ENCODE results near the gene SERINC3.

DNA sequence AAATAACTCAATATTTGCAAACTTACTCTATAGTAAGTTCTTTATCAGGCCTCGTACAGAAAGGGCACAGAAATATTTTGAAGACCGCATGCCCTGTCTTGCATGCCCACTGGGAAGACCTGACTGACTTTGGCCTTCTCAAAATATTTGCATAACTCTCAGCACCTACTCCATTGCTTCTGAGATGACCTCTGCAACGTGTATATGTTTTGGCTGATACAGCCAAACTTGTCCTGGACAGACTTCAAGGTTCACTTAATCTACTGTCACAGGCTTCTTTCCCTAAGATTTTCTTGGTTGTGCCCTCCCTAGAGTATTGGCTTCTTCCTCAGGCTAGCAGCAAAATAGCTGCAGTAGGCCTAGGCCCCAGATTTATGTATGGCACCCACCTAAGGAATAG lies 21.5 kb upstream of the SERINC3 start:
- TF ChIP-seq, protein P1, sequence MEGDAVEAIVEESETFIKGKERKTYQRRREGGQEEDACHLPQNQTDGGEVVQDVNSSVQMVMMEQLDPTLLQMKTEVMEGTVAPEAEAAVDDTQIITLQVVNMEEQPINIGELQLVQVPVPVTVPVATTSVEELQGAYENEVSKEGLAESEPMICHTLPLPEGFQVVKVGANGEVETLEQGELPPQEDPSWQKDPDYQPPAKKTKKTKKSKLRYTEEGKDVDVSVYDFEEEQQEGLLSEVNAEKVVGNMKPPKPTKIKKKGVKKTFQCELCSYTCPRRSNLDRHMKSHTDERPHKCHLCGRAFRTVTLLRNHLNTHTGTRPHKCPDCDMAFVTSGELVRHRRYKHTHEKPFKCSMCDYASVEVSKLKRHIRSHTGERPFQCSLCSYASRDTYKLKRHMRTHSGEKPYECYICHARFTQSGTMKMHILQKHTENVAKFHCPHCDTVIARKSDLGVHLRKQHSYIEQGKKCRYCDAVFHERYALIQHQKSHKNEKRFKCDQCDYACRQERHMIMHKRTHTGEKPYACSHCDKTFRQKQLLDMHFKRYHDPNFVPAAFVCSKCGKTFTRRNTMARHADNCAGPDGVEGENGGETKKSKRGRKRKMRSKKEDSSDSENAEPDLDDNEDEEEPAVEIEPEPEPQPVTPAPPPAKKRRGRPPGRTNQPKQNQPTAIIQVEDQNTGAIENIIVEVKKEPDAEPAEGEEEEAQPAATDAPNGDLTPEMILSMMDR (IDR thresholded peaks at IDR 0.05), result no peak
- TF ChIP-seq POLR2A (IDR thresholded peaks at IDR 0.05), result no peak

Measured in suprapubic skin (tissue), 3 donors.